OCI-LY3 (cell line): ENCODE results near the gene RNF220.

ENCODE experiments used
- CTCF ChIP-seq: fragments of 200-600, 300-600 bp; sonication (generic); IDR thresholded peaks from 2 replicates; pipeline ENCODE4 v1.5.1; 2014; ENCODE audit warnings: antibody characterized with exemption, low read length, low read depth
- EZH2phosphoT487 ChIP-seq: fragments of 200-600 bp; shearing (Covaris generic); IDR thresholded peaks from 2 replicates; pipeline ENCODE4 v1.6.1; 2018; ENCODE audit warnings: antibody characterized with exemption, mixed run types, low read depth

DNA sequence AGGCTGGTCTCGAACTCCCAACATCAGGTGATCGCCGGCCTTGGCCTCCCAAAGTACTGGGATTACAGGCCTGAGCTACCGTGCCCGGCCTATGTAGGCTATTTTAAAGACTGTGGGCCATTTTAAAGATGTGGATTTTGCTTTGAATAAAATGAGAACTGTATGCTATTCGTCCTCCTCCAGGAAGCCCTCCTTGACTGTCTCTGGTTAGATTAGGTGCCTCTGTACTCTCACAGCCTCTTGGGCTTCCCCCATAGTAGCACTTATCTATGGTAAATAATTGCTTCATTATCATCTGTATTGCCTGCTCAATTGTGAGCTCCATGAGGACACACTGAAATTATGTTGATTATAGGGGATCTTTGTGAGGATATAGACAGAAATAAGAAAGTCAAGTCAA is 29.5 kb upstream of the RNF220 start:
- TF ChIP-seq CTCF = no peak
- TF ChIP-seq EZH2phosphoT487 = no peak
